GM12875 (cell line): ENCODE results near the gene CCDC117.
A peak's percentile ranks its signal among the peaks of the same experiment; 100 is the strongest.
"Not testable (repeated sequence)": the region's sequence is repeated elsewhere in the genome, so short reads cannot be mapped to it uniquely, and the experiment has no call there.

ENCODE experiments used
- H3K4me3 ChIP-seq: one replicate; pipeline ENCODE4 v1.5.1; 2011; ENCODE audit warnings: low read depth, low read length, control low read depth
- CTCF ChIP-seq: IDR thresholded peaks from 2 replicates; pipeline ENCODE4 v1.5.1; 2011; ENCODE audit warnings: low read depth, mild to moderate bottlenecking, control low read depth, inconsistent platforms, low read length, moderate library complexity, borderline replicate concordance; ENCODE audit not compliant: insufficient read depth

Gene CCDC117

DNA sequence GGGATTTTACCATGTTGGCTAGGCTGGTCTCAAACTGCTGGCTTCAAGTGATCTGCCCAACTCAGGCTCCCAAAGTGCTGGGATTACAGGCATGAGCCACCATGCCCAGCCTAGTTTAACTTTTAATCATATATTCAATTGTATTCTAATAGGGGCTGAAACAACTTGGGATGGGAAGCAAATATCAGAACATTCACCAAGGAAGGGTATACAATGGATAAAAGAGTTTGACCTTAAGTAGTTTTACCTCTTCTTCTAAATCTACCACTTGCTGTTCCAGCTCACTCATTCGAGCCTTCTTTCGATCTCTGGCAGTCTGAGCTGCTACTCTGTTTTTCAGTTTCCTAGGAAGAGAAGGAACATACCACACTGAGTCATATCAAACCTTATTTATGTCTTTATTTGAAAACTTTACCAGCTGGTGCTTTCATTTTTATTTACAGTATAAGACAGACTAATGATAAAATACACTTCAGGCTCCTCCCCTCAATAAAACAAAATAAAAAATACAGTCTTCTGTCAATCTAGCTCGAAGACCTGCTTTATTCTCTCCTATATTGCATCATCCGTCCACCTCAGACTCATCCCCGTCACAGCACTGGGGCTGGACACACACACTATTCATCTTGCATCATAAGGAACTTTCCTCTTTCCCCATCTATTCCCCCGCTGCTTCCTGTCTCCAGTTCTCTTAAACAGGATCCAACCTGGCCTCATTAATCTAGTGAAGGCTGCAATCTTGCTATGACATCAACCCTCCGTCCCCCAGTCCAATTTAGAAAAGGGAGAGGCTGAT is 26.5 kb downstream of the CCDC117 start:
- no peak for TF ChIP-seq CTCF
- H3K4me3 ChIP-seq = peak overlapping the region; percentile 85

- H3K4me3 ChIP-seq = peak overlapping the region; percentile 85
- TF ChIP-seq CTCF = no peak
Observed at GRCh38 chr22:28799606-28800307, 27.3 kb downstream of the CCDC117 start.

DNA sequence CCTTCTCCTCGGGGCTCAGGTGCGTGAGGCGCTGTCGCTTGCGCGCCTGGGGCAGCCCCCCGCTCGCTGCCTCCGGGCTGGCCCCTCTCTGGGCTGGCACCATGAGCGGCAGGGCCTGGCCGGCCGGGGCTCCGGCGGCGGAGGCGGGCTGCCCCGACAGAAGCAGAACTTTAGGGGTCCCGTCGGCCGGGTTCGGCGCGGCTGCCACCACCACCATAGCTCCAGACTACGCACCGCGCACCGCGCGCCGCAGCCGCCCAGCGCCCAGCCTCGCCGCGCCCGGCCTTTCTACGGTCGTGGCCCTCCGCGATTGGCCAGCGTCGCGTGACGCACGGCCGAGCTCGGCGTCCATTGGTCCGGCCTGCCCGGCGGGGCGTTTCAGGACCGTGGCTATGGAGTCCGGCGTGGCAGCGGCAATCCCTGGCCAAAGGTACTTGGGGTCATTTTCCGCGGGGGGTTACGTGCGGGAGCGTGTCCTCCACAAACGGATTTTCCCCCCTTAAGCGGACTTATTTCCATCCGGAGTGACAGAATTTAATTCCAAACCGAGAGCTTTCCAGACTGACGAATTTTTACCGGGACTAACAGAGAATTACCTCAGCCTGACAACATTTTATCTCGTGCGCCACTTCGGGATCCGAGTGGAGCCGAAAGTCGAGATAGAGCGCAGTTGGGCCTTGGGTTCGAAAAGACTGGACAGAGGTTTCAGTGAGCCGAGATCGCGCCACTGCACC is 28.0 kb downstream of the CCDC117 start, which contains the start of gene XBP1:
Gene XBP1, minus strand, starts transcription at position 262 of the 734 bp plus-strand sequence.
- TF ChIP-seq CTCF = no peak
- H3K4me3 ChIP-seq = peak within 1 kb of the TSS; percentile 85

DNA sequence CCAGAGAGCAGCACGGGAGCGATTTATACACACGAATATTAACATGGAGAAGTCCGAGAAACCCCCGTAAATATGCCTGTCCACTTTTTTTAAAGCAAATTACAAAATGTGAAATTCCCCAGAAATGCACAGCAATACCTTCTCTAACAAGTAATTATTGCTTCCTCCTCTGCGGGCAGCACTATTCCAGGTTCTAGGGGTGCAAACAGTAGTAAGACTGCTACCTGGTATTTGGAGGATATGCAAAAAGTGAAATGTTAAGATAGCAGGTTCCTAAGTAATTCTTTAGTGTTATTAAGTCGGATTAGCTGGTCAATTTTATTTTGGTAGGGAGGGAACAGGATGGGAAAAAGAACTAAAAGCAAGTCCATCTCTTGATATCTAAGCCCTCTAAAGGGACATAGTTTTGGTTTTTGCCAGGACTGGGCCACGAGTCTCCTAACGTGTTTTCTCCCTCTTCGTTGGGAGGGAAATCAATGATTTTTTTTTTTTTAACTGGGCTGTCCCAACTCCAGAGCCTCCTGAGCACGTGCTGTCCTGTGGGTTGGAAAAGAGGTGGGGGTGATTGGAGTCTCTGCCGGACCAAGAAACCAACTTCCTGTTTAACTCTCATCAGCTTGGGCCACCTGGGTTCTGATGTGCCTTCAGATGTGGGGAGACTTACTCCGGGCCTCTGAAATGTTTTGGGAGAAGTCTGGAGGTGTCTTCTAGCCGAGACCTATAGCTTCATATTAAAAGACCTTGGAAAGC is 29.5 kb downstream of the CCDC117 start:
- TF ChIP-seq CTCF = no peak
- H3K4me3 ChIP-seq = peak overlapping the region; percentile 40

DNA sequence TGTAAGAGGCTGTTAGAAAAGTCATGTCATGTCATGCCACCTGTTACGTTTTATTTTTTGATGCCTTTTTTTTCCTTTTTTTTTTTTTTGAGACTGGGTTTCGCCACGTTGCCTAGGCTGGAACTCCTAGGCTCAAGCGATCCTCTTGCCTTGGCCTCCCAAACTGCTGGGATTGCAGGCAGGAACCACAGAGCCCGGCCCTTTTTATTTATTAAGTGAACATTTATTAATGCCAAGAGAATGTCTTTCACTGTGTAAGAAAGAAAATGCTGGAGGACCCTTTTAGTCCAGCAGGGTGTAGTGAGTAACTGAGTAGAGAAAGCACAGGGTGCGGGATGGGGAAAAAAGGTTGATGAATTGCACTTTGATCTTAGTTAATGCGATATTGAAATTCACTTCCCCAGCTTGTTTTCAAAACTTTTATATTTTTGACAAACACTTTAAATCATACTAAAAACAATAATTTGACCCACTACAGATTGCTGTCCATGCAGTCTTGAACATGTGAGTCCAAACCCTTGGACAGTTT is 30.2 kb downstream of the CCDC117 start:
- TF ChIP-seq CTCF = 0 out of 2 replicates have a peak, but pooled peaks have one; percentile 6
- H3K4me3 ChIP-seq = no peak overlapping the region

GRCh38 chr22:28805426-28805825 is 32.9 kb downstream of the CCDC117 start:
- H3K4me3 ChIP-seq = not testable (repeated sequence)
